Heart right ventricle (tissue), 16 donors: ENCODE measurements around the gene CAMKMT. TPM values are rescaled to one million over a fixed set of nuclear protein-coding genes. Genes with fewer than 3 reads are reported as not detected.

ENCODE experiments used
- ATAC-seq, 8 donors: fragments of 200-7000 bp; cut with Tn5 transposase; one replicate each; pipeline ENCODE4 v1.9.1; 2020; ENCODE audit warnings: mild to moderate bottlenecking in 8 of 8, moderate library complexity in 8 of 8, moderate number of reproducible peaks in 1 of 8
- DNase-seq, 2 donors: peaks; one replicate each; pipeline ENCODE4 v3.0.0-alpha.2; 2020
- H3K27ac ChIP-seq, 10 donors: fragments of 200-600 bp; sonication (generic) in 2 of 10; one replicate each; pipeline versions ENCODE4 v1.5.0 to v1.8.0; 2020 to 2022; ENCODE audit warnings: mild to moderate bottlenecking in 3 of 10
- H3K27me3 ChIP-seq, 7 donors: fragments of 200-600 bp; one replicate each; pipeline ENCODE4 v1.8.0; 2021 to 2022; ENCODE audit warnings: mild to moderate bottlenecking in 2 of 7
- H3K36me3 ChIP-seq, 9 donors: fragments of 200-600 bp; sonication (generic) in 1 of 9; one replicate each; pipeline versions ENCODE4 v1.5.0 to v1.8.0; 2020 to 2022; ENCODE audit warnings: mild to moderate bottlenecking in 2 of 9
- H3K4me1 ChIP-seq, 9 donors: fragments of 200-600 bp; sonication (generic) in 1 of 9; one replicate each; pipeline versions ENCODE4 v1.5.0 to v1.8.0; 2020 to 2022; ENCODE audit warnings: mild to moderate bottlenecking in 4 of 9
- H3K4me3 ChIP-seq, 10 donors: fragments of 200-600 bp; sonication (generic) in 2 of 10; one replicate each; pipeline versions ENCODE4 v1.5.0 to v1.8.0; 2020 to 2022; ENCODE audit warnings: mild to moderate bottlenecking in 7 of 10, moderate library complexity in 2 of 10
- H3K9me3 ChIP-seq, 11 donors: fragments of 200-600 bp in 10 of 11; sonication (generic) in 2 of 11; one replicate each; pipeline versions ENCODE4 v1.5.0 to v1.8.0; 2013 to 2022; ENCODE audit warnings: mild to moderate bottlenecking in 2 of 11, control low read depth in 1 of 11, moderate library complexity in 1 of 11
- CTCF ChIP-seq, 9 donors: fragments of 200-600 bp; sonication (generic) in 2 of 9; IDR thresholded peaks; one replicate each; pipeline versions ENCODE4 v1.5.0 to v1.8.0; 2021 to 2022; ENCODE audit warnings: antibody characterized with exemption in 9 of 9, mild to moderate bottlenecking in 5 of 9, moderate library complexity in 1 of 9
- WGBS, 2 donors: extraction: QIAGEN DNeasy Blood & Tissue Kit; methylation state at CpG; one replicate each; pipeline ENCODE4 v1.1.7; 2013; ENCODE audit warnings: inconsistent platforms in 1 of 2; 5-methylcytosine and 5-hydroxymethylcytosine counted together
- intact Hi-C, 10 donors: fragments of 100-400 bp; cut with DNase I; formaldehyde crosslinking; loops; one replicate each; pipeline versions ENCODE4 v1.11.1 to v1.14.2; 2022
- polyA plus RNA-seq, 2 donors: library from polyadenylated mRNA; stranded (reverse); fragments of 200-250 nt; gene quantifications; one replicate each; pipeline ENCODE4 v1.2.3, GENCODE V29; 2013
- total RNA-seq, 10 donors: library from RNA; stranded (reverse); fragmentation: NEBNext Ultra II Directional in 3 of 10; extraction: Animal tissue kit (Norgen Biotek cat#: 25700) in 3 of 10; gene quantifications; one replicate each; pipeline versions ENCODE4 v1.2.1 to v1.2.4, GENCODE V29; 2021 to 2023
- donor health status: Arrhythmogenic right ventricular cardiomyopathy.
- donor health status: ischemic (EF 13 %, LVEDD 7.1; RV severe dilation, severe dysfunction).
- donor health status: healthy with polysubstance abuse.
- donor health status: DM: no; HTN: yes; CAD: no.
- donor health status: DM: no; HTN: no; CAD: no.
- donor health status: ischemic (EF 25% LVEDD 6.9; RV normal size, moderate dysfunction).
- donor health status: ischemic (EF 25% LVEDD 5.7; RV mildly dilated, moderate dysfunction).
- donor health status: healthy.
- donor health status: DM: yes; HTN: yes; CAD: no.
- donor health status: Ischemic cardiomyopathy.
- donor health status: ischemic (EF 35%, LVEDD 5.7; RV mildly dilated, moderate dysfunction).
- donor health status: nonischemic (EF 11% LVEDD 7.7; RV severe dilation, severe dysfunction).
- donor health status: DM: yes; HTN: yes; CAD: no.
- donor health status: PGD.
- donor health status: ischemic (EF 29% LVEDD 5.4; RV normal size, mild dysfunction).
- donor health status: nonischemic (EF 23%, LVEDD 6.1; RV moderate dilation, normal function).

Gene CAMKMT
- total and polyA plus RNA-seq, 12 donors = 4.1 to 6.4 (median 4.8) TPM

GRCh38 chr2:44778221-44778654, 416.5 kb downstream of the CAMKMT start:
- no peaks in the 10 kb centered on the region for H3K36me3 ChIP-seq
- TF ChIP-seq CTCF (IDR thresholded peaks at IDR 0.05) = no peak
- H3K27ac ChIP-seq = no peak overlapping the region
- DNase-seq (no peak), ATAC-seq (peak in 2 of 8 donors; percentile 42 to 68)
- WGBS, 2 donors = 29 to 39% methylated on average over 13 of the region's 13 CpGs
- intact Hi-C loops = no loop called here
- H3K9me3 ChIP-seq = peaks cover 0 to 33% (median 0%) of the 10 kb centered on the region in 11 donors
- H3K4me1 ChIP-seq = peaks cover 0 to 20% (median 0%) of the 10 kb centered on the region in 9 donors
- no peak overlapping the region for H3K4me3 ChIP-seq
- peaks cover 0 to 18% (median 12%) of the 10 kb centered on the region in 7 donors for H3K27me3 ChIP-seq

GRCh38 chr2:44778671-44779476, 417.1 kb downstream of the CAMKMT start:
- H3K4me3 ChIP-seq = no peak overlapping the region
- intact Hi-C loops = no loop called here
- H3K27me3 ChIP-seq = peaks cover 0 to 18% (median 10%) of the 10 kb centered on the region in 7 donors
- WGBS, 2 donors = 62 to 69% methylated on average over 20 of the region's 20 CpGs
- peaks cover 0 to 20% (median 0%) of the 10 kb centered on the region in 9 donors for H3K4me1 ChIP-seq
- no peak for TF ChIP-seq CTCF (IDR thresholded peaks at IDR 0.05)
- ATAC-seq (peak in 2 of 8 donors; percentile 17 to 39), DNase-seq (no peak)
- H3K27ac ChIP-seq = no peak overlapping the region
- H3K36me3 ChIP-seq = no peaks in the 10 kb centered on the region
- H3K9me3 ChIP-seq = peaks cover 0 to 34% (median 0%) of the 10 kb centered on the region in 11 donors

GRCh38 chr2:44779793-44780192, 418.0 kb downstream of the CAMKMT start:
- Histone ChIP-seq H3K36me3 (no peaks in the 10 kb centered on the region), H3K9me3 (peaks cover 0 to 34% (median 0%) of the 10 kb centered on the region in 11 donors), H3K4me3 (no peak overlapping the region), H3K4me1 (peaks cover 0 to 20% (median 0%) of the 10 kb centered on the region in 9 donors), H3K27ac (no peak overlapping the region), H3K27me3 (peaks cover 0 to 17% (median 6%) of the 10 kb centered on the region in 7 donors)
- ATAC-seq = no peak
- intact Hi-C loops = no loop called here
- 92 to 98% methylated on average over 2 of the region's 2 CpGs for WGBS, 2 donors
- TF ChIP-seq CTCF (IDR thresholded peaks at IDR 0.05) = no peak
- no peak for DNase-seq

GRCh38 chr2:44780406-44780805, 418.7 kb downstream of the CAMKMT start:
- Histone ChIP-seq H3K4me3 (no peak overlapping the region), H3K36me3 (no peaks in the 10 kb centered on the region), H3K9me3 (peaks cover 0 to 34% (median 0%) of the 10 kb centered on the region in 11 donors), H3K27me3 (peaks cover 0 to 17% (median 6%) of the 10 kb centered on the region in 7 donors), H3K27ac (no peak overlapping the region), H3K4me1 (peaks cover 0 to 20% (median 0%) of the 10 kb centered on the region in 9 donors)
- TF ChIP-seq CTCF (IDR thresholded peaks at IDR 0.05) = no peak
- WGBS, 2 donors = 93% methylated on average over 7 of the region's 7 CpGs
- ATAC-seq (no peak), DNase-seq (no peak)
- intact Hi-C loops = no loop called here
